Erythroblast (primary cell): Measurements from ENCODE around the gene BHLHE23.

ENCODE experiments used
- GATA1 ChIP-seq: IDR thresholded peaks from 2 replicates; pipeline ENCODE4 v1.6.1; 2011; ENCODE audit warnings: low read depth, mild to moderate bottlenecking, control low read depth, low read length, moderate library complexity
- POLR2A ChIP-seq: IDR thresholded peaks from 2 replicates; pipeline ENCODE4 v1.6.1; 2011; ENCODE audit warnings: mild to moderate bottlenecking, low read length

DNA sequence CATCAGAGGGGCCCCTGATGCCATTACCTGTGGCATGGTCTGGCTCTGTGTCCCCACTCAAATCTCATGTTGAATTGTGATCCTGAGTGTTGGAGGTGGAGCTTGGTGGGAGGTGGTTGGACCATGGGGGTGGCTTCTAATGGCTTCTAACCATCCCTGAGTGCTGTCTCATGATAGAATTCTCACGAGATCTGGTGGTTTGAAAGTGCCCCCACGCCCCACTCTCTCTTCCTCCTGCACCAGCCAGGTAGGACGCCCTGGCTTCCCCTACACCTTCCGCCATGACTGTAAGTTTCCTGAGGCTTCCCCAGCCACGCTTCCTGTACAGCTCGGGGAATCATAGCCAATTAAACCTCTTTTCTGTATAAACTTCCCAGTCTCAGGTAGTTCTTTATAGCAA is 14.9 kb downstream of the BHLHE23 start:
- TF ChIP-seq POLR2A = no peak
- no peak for TF ChIP-seq GATA1
